ENCODE results near the gene NPC2. TPM values are rescaled to one million over a fixed set of nuclear protein-coding genes. Genes with fewer than 3 reads are reported as not detected.
"Not testable (repeated sequence)": the region's sequence is repeated elsewhere in the genome, so short reads cannot be mapped to it uniquely, and the experiment has no call there.

Gene NPC2
- total RNA-seq, 1 experiment from 2014 or later = 141 TPM

DNA sequence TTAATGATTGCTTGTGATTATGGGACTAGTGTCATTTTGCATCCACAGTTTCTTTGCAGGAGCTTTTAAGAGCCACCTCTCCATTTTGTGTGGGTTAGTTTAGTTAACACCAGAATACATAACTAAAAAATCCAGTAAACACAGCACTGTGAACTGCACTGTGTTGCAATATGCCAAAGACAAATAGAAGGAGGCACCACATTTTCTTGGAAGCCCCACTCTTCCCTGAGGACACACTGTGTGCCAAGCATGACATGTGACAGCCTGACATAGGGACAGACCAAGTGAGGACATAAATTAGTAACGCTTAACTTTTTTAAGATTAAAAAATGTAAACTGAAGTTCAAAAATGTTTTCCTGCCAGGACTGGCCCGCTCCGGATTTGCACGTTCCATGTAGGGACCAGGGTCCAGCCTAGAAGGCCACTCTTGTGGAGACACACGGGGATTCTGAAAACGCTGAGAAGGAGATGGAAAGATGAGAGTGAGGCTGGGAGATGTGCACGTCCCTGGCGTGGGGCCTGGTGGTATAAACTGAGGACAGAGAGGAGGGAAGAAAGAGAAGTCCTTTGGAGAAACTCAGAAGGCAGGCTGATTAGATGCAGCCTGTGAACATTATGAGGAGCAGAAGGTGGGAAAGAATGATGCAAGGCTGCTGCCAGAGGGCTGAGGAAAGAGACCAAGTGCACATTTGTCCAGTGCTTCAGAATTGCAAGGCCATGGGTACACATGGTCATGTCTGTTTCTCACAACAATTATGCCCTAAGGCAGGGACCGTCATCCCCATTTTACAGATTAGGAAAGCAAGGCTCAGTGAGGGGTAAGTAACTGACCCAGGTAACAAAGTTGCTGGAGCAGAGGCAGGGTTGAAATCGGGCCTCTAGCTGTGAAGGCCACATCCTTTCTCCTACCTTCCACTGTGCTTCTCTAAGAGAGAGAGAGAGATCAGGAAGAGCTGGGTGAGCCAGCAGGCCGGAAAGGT, 45.6 kb upstream of the NPC2 start:
- CTCF ChIA-PET = no interaction called here
- no peak for ATAC-seq

GRCh38 chr14:74536336-74536735, 43.2 kb upstream of the NPC2 start:
- H3K4me3 ChIP-seq (ENCODE audit: low read depth in 2 of 2, low read length in 2 of 2); in situ Hi-C loops (cut with HindIII; ENCODE audit: low pct_unique_long_range_greater_than_20kb, low sequenced_read_pairs); H3K4me1 ChIP-seq (ENCODE audit: control insufficient read depth, insufficient read depth, low read length); H3K27ac ChIP-seq (ENCODE audit: low read length); CTCF ChIA-PET; intact Hi-C loops (cut with micrococcal nuclease; ENCODE audit: unreplicated experiment); ATAC-seq; H3K36me3 ChIP-seq (ENCODE audit: control insufficient read depth, insufficient read depth, low read length); H3K27me3 ChIP-seq (ENCODE audit: control insufficient read depth, insufficient read depth, low read length); H3K9me3 ChIP-seq (ENCODE audit: control insufficient read depth, insufficient read depth, low read depth, low read length); DNase-seq (ENCODE audit: low read depth, low spot score); POLR2A ChIA-PET; BruUV-seq (replicated peaks): not testable (repeated sequence)

More for the DNA sequence above, 45.6 kb upstream of the NPC2 start:
- Histone ChIP-seq H3K4me3 (ENCODE audit: low read depth in 2 of 2, low read length in 2 of 2) (no peak overlapping the region), H3K9me3 (ENCODE audit: control insufficient read depth, insufficient read depth, low read depth, low read length) (no peaks in the 10 kb centered on the region), H3K27ac (ENCODE audit: low read length) (no peak overlapping the region), H3K4me1 (ENCODE audit: control insufficient read depth, insufficient read depth, low read length) (no peaks in the 10 kb centered on the region), H3K27me3 (ENCODE audit: control insufficient read depth, insufficient read depth, low read length) (no peaks in the 10 kb centered on the region), H3K36me3 (ENCODE audit: control insufficient read depth, insufficient read depth, low read length) (no peaks in the 10 kb centered on the region)
- in situ Hi-C loops (cut with HindIII; ENCODE audit: low pct_unique_long_range_greater_than_20kb, low sequenced_read_pairs) = no loop called here
- TF ChIP-seq POLR2AphosphoS5 (IDR thresholded peaks at IDR 0.05; ENCODE audit: low read depth, low read length) = no peak
- TF ChIP-seq SIN3A (IDR thresholded peaks at IDR 0.05; ENCODE audit: borderline replicate concordance, insufficient read depth, low read depth, low read length) = no peak
- TF ChIP-seq, protein P1, sequence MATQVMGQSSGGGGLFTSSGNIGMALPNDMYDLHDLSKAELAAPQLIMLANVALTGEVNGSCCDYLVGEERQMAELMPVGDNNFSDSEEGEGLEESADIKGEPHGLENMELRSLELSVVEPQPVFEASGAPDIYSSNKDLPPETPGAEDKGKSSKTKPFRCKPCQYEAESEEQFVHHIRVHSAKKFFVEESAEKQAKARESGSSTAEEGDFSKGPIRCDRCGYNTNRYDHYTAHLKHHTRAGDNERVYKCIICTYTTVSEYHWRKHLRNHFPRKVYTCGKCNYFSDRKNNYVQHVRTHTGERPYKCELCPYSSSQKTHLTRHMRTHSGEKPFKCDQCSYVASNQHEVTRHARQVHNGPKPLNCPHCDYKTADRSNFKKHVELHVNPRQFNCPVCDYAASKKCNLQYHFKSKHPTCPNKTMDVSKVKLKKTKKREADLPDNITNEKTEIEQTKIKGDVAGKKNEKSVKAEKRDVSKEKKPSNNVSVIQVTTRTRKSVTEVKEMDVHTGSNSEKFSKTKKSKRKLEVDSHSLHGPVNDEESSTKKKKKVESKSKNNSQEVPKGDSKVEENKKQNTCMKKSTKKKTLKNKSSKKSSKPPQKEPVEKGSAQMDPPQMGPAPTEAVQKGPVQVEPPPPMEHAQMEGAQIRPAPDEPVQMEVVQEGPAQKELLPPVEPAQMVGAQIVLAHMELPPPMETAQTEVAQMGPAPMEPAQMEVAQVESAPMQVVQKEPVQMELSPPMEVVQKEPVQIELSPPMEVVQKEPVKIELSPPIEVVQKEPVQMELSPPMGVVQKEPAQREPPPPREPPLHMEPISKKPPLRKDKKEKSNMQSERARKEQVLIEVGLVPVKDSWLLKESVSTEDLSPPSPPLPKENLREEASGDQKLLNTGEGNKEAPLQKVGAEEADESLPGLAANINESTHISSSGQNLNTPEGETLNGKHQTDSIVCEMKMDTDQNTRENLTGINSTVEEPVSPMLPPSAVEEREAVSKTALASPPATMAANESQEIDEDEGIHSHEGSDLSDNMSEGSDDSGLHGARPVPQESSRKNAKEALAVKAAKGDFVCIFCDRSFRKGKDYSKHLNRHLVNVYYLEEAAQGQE (IDR thresholded peaks at IDR 0.05; ENCODE audit: insufficient read depth in 1 of 2, low read depth in 2 of 2, low read length in 1 of 2) = no peak
- TF ChIP-seq CTCF (IDR thresholded peaks at IDR 0.05) = no peak
- no peak for TF ChIP-seq TCF7L2 (IDR thresholded peaks at IDR 0.05; ENCODE audit: low read depth, low read length)
- DNase-seq (ENCODE audit: low read depth, low spot score) = no peak
- intact Hi-C loops (cut with micrococcal nuclease; ENCODE audit: unreplicated experiment) = no loop called here
- BruUV-seq (replicated peaks) = no TSS peak
- POLR2A ChIA-PET = interaction anchor here (0.5 kb wide), 1 partner anchor 209 kb away, joined by 4 read pairs; no protein-coding TSS in a partner anchor

- no peak overlapping the region for H3K27ac ChIP-seq (ENCODE audit: low read length)
- ChIA-PET CTCF (no interaction called here), POLR2A (no interaction called here)
- no peaks in the 10 kb centered on the region for H3K36me3 ChIP-seq (ENCODE audit: control insufficient read depth, insufficient read depth, low read length)
- ATAC-seq (no peak), DNase-seq (ENCODE audit: low read depth, low spot score) (no peak)
- no peaks in the 10 kb centered on the region for H3K9me3 ChIP-seq (ENCODE audit: control insufficient read depth, insufficient read depth, low read depth, low read length)
- intact Hi-C loops (cut with micrococcal nuclease; ENCODE audit: unreplicated experiment) = no loop called here
- H3K4me3 ChIP-seq (ENCODE audit: low read depth in 2 of 2, low read length in 2 of 2) = no peak overlapping the region
- BruUV-seq (replicated peaks) = no TSS peak
- TF ChIP-seq TCF7L2 (IDR thresholded peaks at IDR 0.05; ENCODE audit: low read depth, low read length) = no peak
- no peak for TF ChIP-seq SIN3A (IDR thresholded peaks at IDR 0.05; ENCODE audit: borderline replicate concordance, insufficient read depth, low read depth, low read length)
- TF ChIP-seq CTCF (IDR thresholded peaks at IDR 0.05) = no peak
- TF ChIP-seq, protein P1 (IDR thresholded peaks at IDR 0.05; ENCODE audit: insufficient read depth in 1 of 2, low read depth in 2 of 2, low read length in 1 of 2) = no peak
- TF ChIP-seq POLR2AphosphoS5 (IDR thresholded peaks at IDR 0.05; ENCODE audit: low read depth, low read length) = no peak
- no peaks in the 10 kb centered on the region for H3K27me3 ChIP-seq (ENCODE audit: control insufficient read depth, insufficient read depth, low read length)
- H3K4me1 ChIP-seq (ENCODE audit: control insufficient read depth, insufficient read depth, low read length) = no peaks in the 10 kb centered on the region
- in situ Hi-C loops (cut with HindIII; ENCODE audit: low pct_unique_long_range_greater_than_20kb, low sequenced_read_pairs) = no loop called here
These were observed 42.7 kb upstream of the NPC2 start for GRCh38 chr14:74535756-74536325.
